ENCODE measurements around the gene MISP.

Gene MISP

GRCh38 chr19:813219-814151 lies 62.6 kb downstream of the MISP start:
- peak in 1 of 42 donors; percentile 8 for DNase-seq

More at GRCh38 chr19:813219-814151, 62.6 kb downstream of the MISP start:
- intact Hi-C loops (cut with DNase I) = no loop called here

Measured in head of caudate nucleus (tissue), 42 donors.